Neutrophil (primary cell): ENCODE results near the gene TNFRSF13B.

ENCODE experiments used
- H3K27ac ChIP-seq: fragments of 200-600 bp; sonication (generic); 2 replicates; pipeline ENCODE4 v1.5.1; 2016; ENCODE audit warnings: mild to moderate bottlenecking, moderate library complexity
- H3K27me3 ChIP-seq: fragments of 200-600 bp; sonication (generic); 2 replicates; pipeline ENCODE4 v1.6.0; 2016; ENCODE audit warnings: mild to moderate bottlenecking
- H3K36me3 ChIP-seq: fragments of 200-600 bp; sonication (generic); 2 replicates; pipeline ENCODE4 v1.5.1; 2017
- H3K4me1 ChIP-seq, 2 experiments: fragments of 200-600 bp in 1 of 2; sonication (generic) in 1 of 2; 1 replicate in 1 of 2; 2 replicates in 1 of 2; pipeline versions ENCODE4 v1.5.1 to v1.6.1; 2013 to 2016; ENCODE audit warnings: low read depth in 1 of 2, low read length in 1 of 2, mild to moderate bottlenecking in 1 of 2, moderate library complexity in 1 of 2; ENCODE audit not compliant: control insufficient read depth in 1 of 2, insufficient read depth in 1 of 2
- H3K4me3 ChIP-seq, 2 experiments: fragments of 200-600 bp in 1 of 2; sonication (generic) in 1 of 2; 1 replicate in 1 of 2; 2 replicates in 1 of 2; pipeline ENCODE4 v1.5.1; 2013 to 2016; ENCODE audit warnings: low read depth in 1 of 2, low read length in 1 of 2, mild to moderate bottlenecking in 1 of 2, moderate library complexity in 1 of 2
- H3K9me3 ChIP-seq: fragments of 200-600 bp; sonication (generic); 2 replicates; pipeline ENCODE4 v1.5.1; 2016
- CTCF ChIP-seq: fragments of 200-600 bp; sonication (generic); IDR thresholded peaks from 2 replicates; pipeline ENCODE4 v1.5.1; 2016; ENCODE audit warnings: antibody characterized with exemption

The TNFRSF13B gene

GRCh38 chr17:16889088-16889465 lies 82.8 kb downstream of the TNFRSF13B start:
- no peak overlapping the region for H3K4me3 ChIP-seq
- no peaks in the 10 kb centered on the region for H3K27me3 ChIP-seq
- no peak overlapping the region for H3K27ac ChIP-seq
- H3K4me1 ChIP-seq: no peaks in the 10 kb centered on the region
- no peaks in the 10 kb centered on the region for H3K36me3 ChIP-seq
- H3K9me3 ChIP-seq: no peaks in the 10 kb centered on the region
- no peak for TF ChIP-seq CTCF
